Kidney epithelial cell (primary cell): ENCODE measurements around the gene NTHL1. TPM values are rescaled to one million over a fixed set of nuclear protein-coding genes. Genes with fewer than 3 reads are reported as not detected.
A peak's percentile ranks its signal among the peaks of the same experiment; 100 is the strongest.

ENCODE experiments used
- DNase-seq: peaks from one replicate; pipeline ENCODE4 v3.0.0-alpha.2; 2010; ENCODE audit warnings: low read depth
- H3K27me3 ChIP-seq: 2 replicates; pipeline ENCODE4 v1.6.0; 2011; ENCODE audit warnings: low read length; ENCODE audit not compliant: control insufficient read depth, insufficient read depth
- H3K36me3 ChIP-seq: 2 replicates; pipeline ENCODE4 v1.5.1; 2011; ENCODE audit warnings: low read length; ENCODE audit not compliant: control insufficient read depth, insufficient read depth
- H3K4me3 ChIP-seq: 2 replicates; pipeline ENCODE4 v1.5.1; 2011; ENCODE audit warnings: low read depth, mild to moderate bottlenecking, control low read depth, low read length
- total RNA-seq: library from RNA; depleted of rRNA; stranded (reverse); fragments of >200 nt; gene quantifications from 2 replicates; pipeline ENCODE4 v1.2.3, GENCODE V29; 2015
- TF ChIP-seq, protein P1 (sequence below): IDR thresholded peaks from 2 replicates; pipeline ENCODE4 v1.5.1; 2011; ENCODE audit warnings: mild to moderate bottlenecking, moderate library complexity, low read length, control low read depth, inconsistent platforms; ENCODE audit not compliant: insufficient read depth, poor library complexity, severe bottlenecking

NTHL1 gene
- total RNA-seq, 1 donor from 2014 or later, result 44.1 TPM

DNA sequence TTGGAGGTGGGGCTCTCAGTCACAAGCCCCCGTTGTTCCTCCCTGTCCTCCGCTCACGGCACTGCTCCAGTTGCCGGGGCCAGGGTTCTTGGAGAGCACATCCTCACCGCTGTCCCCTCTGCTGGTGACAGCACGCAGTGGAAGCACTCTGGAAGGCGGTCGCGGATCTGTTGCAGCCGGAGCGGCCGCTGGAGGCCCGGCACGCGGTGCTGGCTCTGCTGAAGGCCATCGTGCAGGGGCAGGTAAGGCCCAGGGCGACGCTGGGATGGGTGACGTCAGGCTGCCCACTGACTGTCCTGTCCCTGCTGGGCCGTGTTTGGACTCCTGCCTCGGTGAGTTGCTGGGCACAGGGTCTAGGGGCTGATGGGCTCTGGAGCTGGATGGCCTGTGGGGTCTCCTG is 5.6 kb upstream of the NTHL1 start:
- no peak for DNase-seq
- no peak overlapping the region for H3K4me3 ChIP-seq
- TF ChIP-seq, protein P1, sequence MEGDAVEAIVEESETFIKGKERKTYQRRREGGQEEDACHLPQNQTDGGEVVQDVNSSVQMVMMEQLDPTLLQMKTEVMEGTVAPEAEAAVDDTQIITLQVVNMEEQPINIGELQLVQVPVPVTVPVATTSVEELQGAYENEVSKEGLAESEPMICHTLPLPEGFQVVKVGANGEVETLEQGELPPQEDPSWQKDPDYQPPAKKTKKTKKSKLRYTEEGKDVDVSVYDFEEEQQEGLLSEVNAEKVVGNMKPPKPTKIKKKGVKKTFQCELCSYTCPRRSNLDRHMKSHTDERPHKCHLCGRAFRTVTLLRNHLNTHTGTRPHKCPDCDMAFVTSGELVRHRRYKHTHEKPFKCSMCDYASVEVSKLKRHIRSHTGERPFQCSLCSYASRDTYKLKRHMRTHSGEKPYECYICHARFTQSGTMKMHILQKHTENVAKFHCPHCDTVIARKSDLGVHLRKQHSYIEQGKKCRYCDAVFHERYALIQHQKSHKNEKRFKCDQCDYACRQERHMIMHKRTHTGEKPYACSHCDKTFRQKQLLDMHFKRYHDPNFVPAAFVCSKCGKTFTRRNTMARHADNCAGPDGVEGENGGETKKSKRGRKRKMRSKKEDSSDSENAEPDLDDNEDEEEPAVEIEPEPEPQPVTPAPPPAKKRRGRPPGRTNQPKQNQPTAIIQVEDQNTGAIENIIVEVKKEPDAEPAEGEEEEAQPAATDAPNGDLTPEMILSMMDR, result no peak
- no peaks in the 10 kb centered on the region for H3K27me3 ChIP-seq
- H3K36me3 ChIP-seq, result peaks cover 2% of the 10 kb centered on the region

DNA sequence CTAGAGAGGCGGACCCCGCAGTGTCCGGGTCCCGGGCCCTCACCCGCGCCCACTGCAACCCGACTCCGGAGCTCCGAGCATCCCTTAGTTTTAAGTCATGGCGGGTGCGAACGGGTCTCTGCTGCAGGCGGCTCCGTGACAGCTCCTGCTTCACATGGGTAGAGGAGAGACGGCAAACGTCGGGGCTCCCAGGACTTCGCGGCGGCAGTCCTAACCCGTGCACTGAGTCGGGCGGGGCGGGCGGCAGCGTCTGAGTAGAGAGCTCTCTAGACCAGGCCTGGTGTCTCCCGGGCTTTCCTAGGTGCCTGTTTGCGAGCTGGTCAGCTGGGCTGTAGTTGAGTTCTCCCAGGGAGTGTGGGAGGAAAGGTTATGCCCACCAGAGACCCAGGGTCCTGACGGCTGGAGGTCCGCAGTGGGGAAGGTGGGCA is 496 bp upstream of the NTHL1 start:
- H3K27me3 ChIP-seq, result no peaks in the 10 kb centered on the region
- no peak for DNase-seq
- peak overlapping the region; percentile 60 for H3K4me3 ChIP-seq
- H3K36me3 ChIP-seq, result no peaks in the 10 kb centered on the region
- TF ChIP-seq, protein P1, result no peak

DNA sequence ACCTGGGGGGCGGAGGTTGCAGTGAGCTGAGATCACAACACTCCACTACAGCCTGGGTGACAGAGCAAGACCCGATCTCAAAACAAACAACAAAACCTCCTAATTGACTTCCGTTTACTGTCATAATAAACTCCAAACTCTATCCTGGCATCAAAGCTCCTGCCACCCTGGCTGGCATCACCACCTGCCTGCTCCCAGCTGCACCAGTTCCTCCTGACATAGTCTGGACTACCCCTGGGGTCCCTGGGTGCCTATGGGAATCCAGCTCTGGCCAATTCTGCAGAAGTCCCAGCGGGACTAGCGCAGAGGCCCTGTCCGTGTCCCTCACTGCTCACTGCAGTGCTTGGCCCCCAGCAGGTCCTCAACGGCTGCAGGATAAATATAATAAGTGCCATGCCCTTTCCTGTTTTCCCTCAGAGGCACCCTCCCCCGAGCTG is 723 bp downstream of the NTHL1 start:
- no peaks in the 10 kb centered on the region for H3K27me3 ChIP-seq
- peak overlapping the region; percentile 60 for H3K4me3 ChIP-seq
- TF ChIP-seq, protein P1, result no peak
- DNase-seq, result no peak
- no peaks in the 10 kb centered on the region for H3K36me3 ChIP-seq

DNA sequence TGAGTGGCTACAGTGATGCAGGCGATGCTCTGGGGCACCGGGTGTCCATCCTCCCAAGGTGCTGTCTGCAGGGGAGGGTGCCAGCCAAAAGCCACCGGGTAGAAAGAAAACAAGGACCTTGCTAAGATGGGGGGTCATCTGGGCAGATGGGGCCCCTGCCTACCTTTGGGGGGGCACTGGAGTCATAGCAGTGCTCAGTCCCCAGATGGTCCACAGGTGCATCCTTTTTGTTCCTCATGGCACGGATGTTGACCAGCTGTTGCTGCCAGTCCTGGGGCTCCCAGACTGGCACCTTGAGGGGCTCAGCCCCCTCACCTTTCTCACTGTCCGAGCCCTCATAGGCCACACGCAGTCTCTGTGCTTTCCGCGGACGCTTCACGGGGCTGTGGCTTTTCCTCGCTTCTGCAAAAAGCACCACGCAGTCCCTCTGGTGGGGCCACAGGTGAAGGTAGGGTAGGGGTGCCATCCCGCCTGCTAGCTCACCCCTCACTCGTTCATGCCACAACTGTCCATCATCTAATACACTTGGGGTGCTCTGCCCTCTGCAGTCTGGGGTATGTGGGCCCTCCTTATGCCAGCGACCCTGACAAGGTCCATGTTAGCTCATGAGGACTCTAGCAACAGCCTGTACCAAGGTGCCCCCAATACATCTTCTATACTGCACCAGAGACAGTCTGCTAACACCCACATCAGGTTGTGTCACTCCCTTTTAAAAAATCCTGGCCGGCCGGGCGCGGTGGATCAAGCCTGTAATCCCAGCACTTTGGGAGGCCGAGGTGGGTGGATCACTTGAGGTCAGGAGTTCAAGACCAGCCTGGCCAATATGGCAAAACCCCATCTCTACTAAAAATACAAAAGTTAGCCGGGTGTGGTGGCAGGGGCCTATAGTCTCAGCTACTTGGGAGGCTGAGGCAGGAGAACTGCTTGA is 1.4 kb downstream of the NTHL1 start:
- TF ChIP-seq, protein P1, result no peak
- DNase-seq, result no peak
- Histone ChIP-seq H3K36me3 (no peaks in the 10 kb centered on the region), H3K27me3 (no peaks in the 10 kb centered on the region), H3K4me3 (no peak overlapping the region)

DNA sequence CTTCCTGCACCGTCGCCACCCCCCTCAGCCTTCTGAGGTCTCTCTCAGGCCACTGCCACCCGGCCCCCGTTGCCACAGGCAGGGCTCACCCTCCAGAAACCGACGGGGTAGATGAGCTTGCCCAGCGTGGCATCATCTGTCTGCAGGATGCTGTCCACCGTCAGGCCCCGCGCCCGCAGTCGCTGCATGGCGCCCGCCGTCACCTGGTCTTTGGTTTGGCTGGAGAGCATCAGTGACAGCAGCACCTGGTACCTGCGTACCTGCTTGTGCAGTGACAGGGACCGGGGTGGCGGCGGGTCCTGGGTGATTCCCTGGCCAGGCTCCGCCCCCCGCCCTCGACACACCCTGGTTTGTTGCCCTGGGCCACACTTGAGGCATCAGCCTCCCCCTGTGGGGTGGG is 3.1 kb downstream of the NTHL1 start:
- Histone ChIP-seq H3K36me3 (no peaks in the 10 kb centered on the region), H3K27me3 (no peaks in the 10 kb centered on the region), H3K4me3 (no peak overlapping the region)
- no peak for DNase-seq
- TF ChIP-seq, protein P1, result no peak
